Measurements from ENCODE around the gene SLAMF9. TPM values are rescaled to one million over a fixed set of nuclear protein-coding genes. Genes with fewer than 3 reads are reported as not detected.

The SLAMF9 gene
- under 1 TPM in 1 of 2 donors, not detected in 1; 0.38 TPM for total RNA-seq
- long read RNA-seq, donor 1, result 0 reads
- long read RNA-seq, donor 2, result 0 reads

GRCh38 chr1:159953536-159954515 lies at the start of gene SLAMF9:
Gene SLAMF9 (minus strand): TSS chr1:159954237. CDS start chr1:159954137, 100 bp downstream.
- intact Hi-C loops (cut with DNase I), result no loop called here
- no peak for DNase-seq (ENCODE audit: low spot score)

- DNase-seq (ENCODE audit: low spot score), result no peak
- intact Hi-C loops (cut with DNase I), result loop anchor here (5.0 to 10.0 kb wide), 2 partner anchors 59 to 207 kb away; no protein-coding TSS in a partner anchor
Measured at GRCh38 chr1:160001440-160001839, 47.4 kb upstream of the SLAMF9 start.

GRCh38 chr1:159999204-159999603 lies 45.2 kb upstream of the SLAMF9 start:
- DNase-seq (ENCODE audit: low spot score), result no peak
- intact Hi-C loops (cut with DNase I), result no loop called here

GRCh38 chr1:159996653-159997052 lies 42.6 kb upstream of the SLAMF9 start:
- intact Hi-C loops (cut with DNase I), result no loop called here
- DNase-seq (ENCODE audit: low spot score), result no peak

- no peak for DNase-seq (ENCODE audit: low spot score)
- intact Hi-C loops (cut with DNase I), result no loop called here
Measured at GRCh38 chr1:159994896-159995295, 40.9 kb upstream of the SLAMF9 start.

GRCh38 chr1:159993911-159994310 lies 39.9 kb upstream of the SLAMF9 start:
- intact Hi-C loops (cut with DNase I), result no loop called here

GRCh38 chr1:159992161-159992560 lies 38.1 kb upstream of the SLAMF9 start:
- intact Hi-C loops (cut with DNase I), result no loop called here
- DNase-seq (ENCODE audit: low spot score), result no peak

More at GRCh38 chr1:159993911-159994310, 39.9 kb upstream of the SLAMF9 start:
- no peak for DNase-seq (ENCODE audit: low spot score)

- no peak for DNase-seq (ENCODE audit: low spot score)
- intact Hi-C loops (cut with DNase I), result no loop called here
Measured at GRCh38 chr1:159991513-159991912, 37.5 kb upstream of the SLAMF9 start.

- DNase-seq (ENCODE audit: low spot score), result no peak
- intact Hi-C loops (cut with DNase I), result no loop called here
Measured at GRCh38 chr1:159990005-159990404, 36.0 kb upstream of the SLAMF9 start.

GRCh38 chr1:159989581-159989980 lies 35.5 kb upstream of the SLAMF9 start:
- intact Hi-C loops (cut with DNase I), result loop anchor here in 1 of 2 donors (10.0 kb wide), 1 partner anchor 445 kb away; no protein-coding TSS in a partner anchor
- DNase-seq (ENCODE audit: low spot score), result no peak

- intact Hi-C loops (cut with DNase I), result loop anchor here in 1 of 2 donors (10.0 kb wide), 1 partner anchor 443 kb away; no protein-coding TSS in a partner anchor
- DNase-seq (ENCODE audit: low spot score), result no peak
Measured at GRCh38 chr1:159988006-159988405, 34.0 kb upstream of the SLAMF9 start.

- DNase-seq (ENCODE audit: low spot score), result no peak
- intact Hi-C loops (cut with DNase I), result loop anchor here in 1 of 2 donors (10.0 kb wide), 1 partner anchor 442 kb away; no protein-coding TSS in a partner anchor
Measured at GRCh38 chr1:159987186-159987585, 33.1 kb upstream of the SLAMF9 start.

GRCh38 chr1:159986531-159986930 lies 32.5 kb upstream of the SLAMF9 start:
- intact Hi-C loops (cut with DNase I), result loop anchor here in 1 of 2 donors (10.0 kb wide), 1 partner anchor 442 kb away; no protein-coding TSS in a partner anchor
- no peak for DNase-seq (ENCODE audit: low spot score)

- intact Hi-C loops (cut with DNase I), result loop anchor here in 1 of 2 donors (10.0 kb wide), 1 partner anchor 441 kb away; no protein-coding TSS in a partner anchor
- no peak for DNase-seq (ENCODE audit: low spot score)
Measured at GRCh38 chr1:159986093-159986492, 32.1 kb upstream of the SLAMF9 start.

GRCh38 chr1:159985473-159985872 lies 31.4 kb upstream of the SLAMF9 start:
- DNase-seq (ENCODE audit: low spot score), result no peak
- intact Hi-C loops (cut with DNase I), result loop anchor here in 1 of 2 donors (10.0 kb wide), 1 partner anchor 441 kb away; no protein-coding TSS in a partner anchor

- no peak for DNase-seq (ENCODE audit: low spot score)
- intact Hi-C loops (cut with DNase I), result loop anchor here in 1 of 2 donors (5.0 to 10.0 kb wide), 2 partner anchors 439 to 1951 kb away; no protein-coding TSS in a partner anchor
Measured at GRCh38 chr1:159983681-159984080, 29.6 kb upstream of the SLAMF9 start.

- intact Hi-C loops (cut with DNase I), result loop anchor here in 1 of 2 donors (5.0 to 10.0 kb wide), 2 partner anchors 437 to 1950 kb away; no protein-coding TSS in a partner anchor
- no peak for DNase-seq (ENCODE audit: low spot score)
Measured at GRCh38 chr1:159982280-159982679, 28.2 kb upstream of the SLAMF9 start.

GRCh38 chr1:159981351-159982055 lies 27.5 kb upstream of the SLAMF9 start:
- no peak for DNase-seq (ENCODE audit: low spot score)
- intact Hi-C loops (cut with DNase I), result loop anchor here in 1 of 2 donors (5.0 to 10.0 kb wide), 2 partner anchors 437 to 1949 kb away; no protein-coding TSS in a partner anchor

- no peak for DNase-seq (ENCODE audit: low spot score)
Measured at GRCh38 chr1:159980786-159981185, 26.7 kb upstream of the SLAMF9 start.

More at GRCh38 chr1:159980786-159981185, 26.7 kb upstream of the SLAMF9 start:
- intact Hi-C loops (cut with DNase I), result loop anchor here in 1 of 2 donors (5.0 to 10.0 kb wide), 2 partner anchors 436 to 1948 kb away; no protein-coding TSS in a partner anchor
